GM12873 (cell line): Measurements from ENCODE around the gene CNPY1.

Experiments
- CTCF ChIP-seq: IDR thresholded peaks from 2 replicates; pipeline ENCODE4 v1.5.1; 2012; ENCODE audit warnings: low read depth, mild to moderate bottlenecking, moderate library complexity, low read length, control low read depth; ENCODE audit not compliant: insufficient read depth; ENCODE audit errors: missing control alignments

CNPY1 gene

DNA sequence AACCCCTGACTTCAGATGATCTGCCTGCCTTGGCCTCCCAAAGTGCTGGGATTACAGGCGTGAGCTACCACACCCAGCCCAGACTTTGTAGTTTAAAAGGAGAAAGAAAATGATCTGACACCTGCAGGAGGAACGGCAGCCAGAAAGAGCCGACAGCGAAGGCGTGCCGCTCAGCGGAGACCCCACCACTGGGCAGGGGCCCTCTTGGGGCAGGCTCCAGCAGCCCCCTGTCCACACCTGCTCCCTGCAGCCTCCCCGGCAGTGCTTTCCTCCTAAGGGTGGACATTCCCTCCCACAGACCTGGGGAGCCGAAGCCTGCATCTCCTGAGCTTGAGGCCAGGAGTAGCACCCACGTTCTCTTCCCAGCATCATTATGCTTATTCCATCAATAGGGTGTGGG lies 19.2 kb upstream of the CNPY1 start:
- no peak for TF ChIP-seq CTCF

GRCh38 chr7:155562106-155562505 lies 15.7 kb upstream of the CNPY1 start:
- TF ChIP-seq CTCF = no peak

GRCh38 chr7:155560982-155561686 lies 14.8 kb upstream of the CNPY1 start:
- TF ChIP-seq CTCF = no peak

DNA sequence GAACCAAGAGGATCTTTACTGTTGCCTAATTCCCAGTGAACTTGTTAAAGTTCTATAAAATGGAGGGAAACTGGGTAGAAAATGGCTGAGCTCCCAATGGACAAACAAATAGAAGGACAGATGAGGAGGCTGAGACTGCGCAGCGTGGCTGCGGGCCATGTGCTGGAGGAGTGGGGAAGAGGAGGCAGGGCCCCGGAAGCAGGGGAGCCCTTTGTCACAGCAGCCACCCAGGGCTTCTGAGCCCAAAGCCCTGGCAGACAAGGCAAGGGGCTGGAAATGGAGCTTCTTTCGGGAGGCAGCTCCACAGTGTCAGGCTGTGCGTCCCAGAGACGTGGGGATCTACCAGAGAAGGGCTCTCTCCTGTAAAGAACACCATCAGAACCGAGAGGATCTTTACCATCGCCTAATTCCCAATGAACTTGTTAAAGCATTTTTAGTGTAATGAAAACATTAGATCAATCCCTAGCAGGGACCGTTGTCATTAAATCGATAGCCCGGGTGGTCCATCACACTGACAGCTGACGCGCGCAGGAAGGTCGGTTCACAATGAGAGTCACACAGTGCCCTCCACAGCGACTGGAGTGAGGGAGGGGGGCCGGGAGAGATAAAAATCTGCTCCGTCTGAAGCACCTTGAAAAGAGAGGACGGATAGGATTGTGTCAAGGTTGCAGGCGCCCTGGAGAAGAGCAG lies 14.0 kb upstream of the CNPY1 start:
- TF ChIP-seq CTCF = no peak

- no peak for TF ChIP-seq CTCF
Observed at GRCh38 chr7:155559519-155560108, 13.3 kb upstream of the CNPY1 start.

DNA sequence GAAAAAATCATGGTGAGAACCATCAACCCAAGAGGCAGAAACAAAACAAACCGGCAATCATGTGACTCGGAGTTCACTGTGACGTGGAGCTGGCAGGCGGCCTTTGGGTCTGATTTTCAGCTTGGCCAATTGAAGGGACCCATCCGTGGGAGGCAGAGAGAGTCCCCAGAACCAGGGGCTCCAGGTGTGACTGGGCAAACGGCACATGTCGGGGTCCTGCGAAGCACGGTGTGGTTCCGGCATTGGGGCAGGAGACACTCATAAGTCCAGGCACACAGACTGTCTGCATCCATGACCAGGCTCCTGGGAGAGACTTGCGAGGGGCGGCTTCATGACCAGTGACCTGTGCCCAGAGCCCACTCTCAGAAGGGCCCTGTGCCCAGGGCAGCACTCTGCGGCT lies 12.6 kb upstream of the CNPY1 start:
- no peak for TF ChIP-seq CTCF

- TF ChIP-seq CTCF = no peak
Observed at GRCh38 chr7:155558351-155558750, 12.0 kb upstream of the CNPY1 start.
